GM21515 (cell line): ENCODE results near the gene SHISA6.

Experiments
- ATAC-seq: cut with Tn5 transposase; IDR thresholded peaks from one replicate; pipeline ENCODE4 v1.9.1; 2021; ENCODE audit not compliant: unreplicated experiment

Gene SHISA6

DNA sequence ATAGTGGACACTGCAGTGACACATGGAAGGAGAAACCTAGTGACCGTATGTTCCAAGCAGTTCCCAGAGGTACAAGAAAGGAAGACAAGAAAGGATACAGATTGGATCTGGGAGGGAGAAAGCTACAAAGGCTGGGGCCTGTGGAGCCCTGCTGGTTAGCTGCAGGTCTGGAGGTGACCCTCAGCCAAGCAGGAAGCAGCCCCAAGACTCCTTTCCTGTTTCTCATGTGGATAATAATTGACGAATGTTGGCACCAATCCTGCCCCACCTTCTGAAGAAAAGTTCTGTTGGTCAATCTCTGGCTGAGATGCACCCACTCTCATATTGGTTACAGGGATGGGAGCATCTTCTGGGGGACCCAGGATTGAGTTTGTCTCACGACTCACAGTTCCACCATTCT lies 99.8 kb downstream of the SHISA6 start:
- ATAC-seq = no peak

DNA sequence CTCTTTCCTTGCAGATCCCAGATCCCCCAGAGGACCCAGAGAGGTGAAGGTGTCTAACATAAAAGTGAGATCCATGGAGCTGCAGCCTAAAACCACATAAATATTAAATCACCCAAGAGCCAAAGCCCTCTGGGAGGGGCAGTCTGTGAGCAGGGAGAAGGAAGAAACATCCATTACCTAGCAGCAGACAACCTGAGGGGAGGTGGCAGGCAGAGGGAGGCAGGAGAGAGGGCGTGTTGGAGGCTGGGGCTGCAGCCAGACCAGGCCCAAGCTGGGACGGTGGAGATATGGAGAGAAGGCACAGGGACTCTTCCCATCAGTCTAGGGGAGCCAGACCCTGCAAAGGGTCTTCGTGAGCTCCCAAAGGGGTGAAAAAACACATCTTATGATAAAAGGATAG lies 101.1 kb downstream of the SHISA6 start:
- ATAC-seq = no peak

- no peak for ATAC-seq
Observed at GRCh38 chr17:11349106-11349505, 108.1 kb downstream of the SHISA6 start.

GRCh38 chr17:11351479-11351878 lies 110.5 kb downstream of the SHISA6 start:
- ATAC-seq = no peak

- ATAC-seq = no peak
Observed at GRCh38 chr17:11353601-11354000, 112.6 kb downstream of the SHISA6 start.

- no peak for ATAC-seq
Observed at GRCh38 chr17:11356371-11356770, 115.4 kb downstream of the SHISA6 start.

DNA sequence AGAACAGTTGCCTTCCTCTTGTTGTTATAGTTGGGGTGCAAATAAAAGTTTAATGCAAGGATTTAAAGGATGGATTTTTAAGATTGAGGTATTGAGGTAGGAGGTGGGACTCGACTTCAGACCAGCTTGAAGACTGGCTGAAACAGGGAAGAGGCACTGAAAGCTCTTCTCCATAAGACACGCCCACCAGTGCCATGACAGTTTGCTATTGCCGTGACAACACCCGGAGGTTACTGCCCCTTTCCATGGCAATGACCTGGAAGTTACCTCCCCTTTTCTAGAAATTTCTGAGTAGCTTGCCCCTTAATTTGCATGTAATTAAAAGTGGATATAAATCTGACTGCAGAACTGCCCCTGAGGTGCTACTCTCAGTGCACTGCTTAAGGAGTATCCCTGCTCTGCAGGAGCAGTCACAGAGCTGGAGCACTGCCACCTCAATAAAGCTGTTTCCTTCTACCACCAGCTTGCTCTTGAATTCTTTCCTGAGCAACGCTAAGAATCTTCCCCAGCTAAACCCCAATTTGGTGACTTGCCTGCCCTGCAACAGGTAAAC lies 122.6 kb downstream of the SHISA6 start:
- no peak for ATAC-seq

DNA sequence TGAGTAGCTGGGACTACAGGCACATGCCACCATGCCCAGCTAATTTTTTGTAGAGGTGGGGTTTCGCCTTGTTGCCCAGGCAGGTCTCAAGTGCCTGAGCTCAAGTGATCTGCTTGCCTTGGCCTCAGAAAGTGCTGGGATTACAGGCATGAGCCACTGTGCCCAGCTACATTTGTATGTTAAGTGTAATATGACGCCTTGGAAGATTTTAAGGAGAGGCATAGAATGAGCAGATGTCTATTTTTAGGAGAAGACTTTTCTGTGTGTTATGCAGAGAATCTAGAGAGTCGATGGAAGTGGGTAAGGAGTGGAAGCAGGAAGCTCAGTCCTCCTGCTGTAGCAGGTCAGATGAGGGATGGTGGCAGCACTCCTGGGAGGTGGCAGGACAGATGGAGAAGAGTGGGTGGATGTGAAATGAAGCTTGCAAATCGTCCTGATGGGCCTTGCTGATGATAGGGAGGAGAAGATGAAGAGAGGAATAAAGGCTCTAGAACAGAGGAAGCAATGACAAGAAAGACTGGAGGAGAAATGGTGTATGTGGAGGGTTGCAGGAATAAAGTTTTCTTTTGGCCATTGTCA lies 125.3 kb downstream of the SHISA6 start:
- ATAC-seq = no peak

DNA sequence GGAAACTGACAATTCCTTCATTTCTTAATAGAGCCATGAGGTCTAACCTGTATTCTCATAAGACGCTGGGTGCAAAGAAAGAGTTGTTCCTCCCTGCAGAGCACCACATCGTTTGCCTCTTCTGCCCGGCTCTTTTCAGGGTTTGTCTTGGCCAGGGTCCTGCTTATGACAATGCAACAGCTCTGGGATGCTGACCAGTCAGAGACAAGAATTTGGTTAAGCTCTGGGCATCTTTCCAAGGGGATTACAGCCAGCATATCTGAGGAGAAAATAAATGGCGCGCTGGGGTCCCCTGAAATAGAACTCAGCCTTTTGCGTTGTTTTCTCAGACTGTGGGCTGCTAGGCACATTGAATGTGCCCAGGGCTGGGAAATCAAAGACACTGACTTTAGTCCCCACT lies 128.6 kb downstream of the SHISA6 start:
- ATAC-seq = no peak

GRCh38 chr17:11372692-11373091 lies 131.7 kb downstream of the SHISA6 start:
- no peak for ATAC-seq

DNA sequence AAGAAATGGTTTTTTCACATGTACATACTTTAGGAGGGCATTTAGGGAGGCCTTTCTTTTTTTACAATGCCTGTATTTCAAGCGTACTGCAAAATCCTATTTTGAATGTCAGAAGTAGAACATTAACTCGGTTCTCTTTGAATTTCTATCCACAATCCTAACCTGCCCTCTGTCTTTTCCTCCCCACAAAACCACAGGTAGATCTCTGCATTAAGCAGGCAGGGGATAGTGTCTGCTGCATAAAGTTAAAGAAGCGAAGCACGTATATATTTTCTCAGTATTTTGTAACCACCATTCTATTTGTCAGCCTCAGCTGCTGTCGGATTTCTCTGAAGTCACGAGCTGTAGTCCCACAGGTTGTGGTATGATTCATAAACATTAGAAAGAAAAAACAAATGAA lies 137.5 kb downstream of the SHISA6 start:
- ATAC-seq = no peak

- ATAC-seq = no peak
Observed at GRCh38 chr17:11380761-11381160, 139.7 kb downstream of the SHISA6 start.

GRCh38 chr17:11383157-11383556 lies 142.1 kb downstream of the SHISA6 start:
- ATAC-seq = no peak

GRCh38 chr17:11384131-11384530 lies 143.1 kb downstream of the SHISA6 start:
- ATAC-seq = no peak

- no peak for ATAC-seq
Observed at GRCh38 chr17:11387610-11388009, 146.6 kb downstream of the SHISA6 start.

GRCh38 chr17:11388054-11388453 lies 147.0 kb downstream of the SHISA6 start:
- ATAC-seq = no peak

DNA sequence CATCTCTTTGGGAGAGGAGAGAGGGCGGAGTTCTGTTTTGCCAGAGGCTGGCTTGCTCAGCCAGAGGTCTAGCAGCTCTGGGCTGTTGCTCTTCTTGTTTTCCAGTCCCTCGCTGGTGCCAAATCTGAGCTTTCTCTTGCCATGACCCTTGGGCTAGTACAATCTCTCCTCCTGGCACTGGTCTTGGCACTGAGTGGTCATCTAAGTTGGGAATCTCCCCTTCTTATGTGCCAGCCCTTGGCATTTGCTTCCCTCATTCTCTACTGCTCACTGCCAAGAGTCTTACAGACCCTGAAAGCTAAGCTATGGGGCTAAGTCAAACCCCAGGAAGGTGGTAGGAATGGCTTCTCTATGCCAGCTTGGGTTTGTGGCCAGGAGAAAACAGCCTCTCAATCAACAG lies 148.6 kb downstream of the SHISA6 start:
- ATAC-seq = no peak

- ATAC-seq = no peak
Observed at GRCh38 chr17:11391134-11391533, 150.1 kb downstream of the SHISA6 start.

- ATAC-seq = no peak
Observed at GRCh38 chr17:11404431-11405276, 163.6 kb downstream of the SHISA6 start.

GRCh38 chr17:11406716-11407115 lies 165.7 kb downstream of the SHISA6 start:
- no peak for ATAC-seq

DNA sequence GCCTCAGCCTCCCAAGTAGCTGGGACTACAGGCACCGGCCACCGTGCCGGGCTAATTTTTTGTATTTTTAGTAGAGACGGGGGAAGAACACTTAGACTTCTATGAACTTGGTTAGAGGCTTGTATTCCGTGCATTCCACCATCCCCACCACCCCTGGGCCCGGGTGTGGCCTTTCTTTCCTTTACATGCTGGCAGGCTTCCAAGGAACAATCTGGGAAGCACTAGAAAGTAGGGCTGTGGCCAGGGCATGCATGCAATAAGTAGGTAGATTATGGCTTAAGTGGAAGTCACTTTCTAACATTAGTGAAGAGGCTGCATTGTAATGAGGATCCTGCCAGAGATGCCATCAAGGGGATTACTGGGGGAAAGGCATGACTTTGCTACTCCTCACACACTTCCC lies 171.6 kb downstream of the SHISA6 start:
- no peak for ATAC-seq

DNA sequence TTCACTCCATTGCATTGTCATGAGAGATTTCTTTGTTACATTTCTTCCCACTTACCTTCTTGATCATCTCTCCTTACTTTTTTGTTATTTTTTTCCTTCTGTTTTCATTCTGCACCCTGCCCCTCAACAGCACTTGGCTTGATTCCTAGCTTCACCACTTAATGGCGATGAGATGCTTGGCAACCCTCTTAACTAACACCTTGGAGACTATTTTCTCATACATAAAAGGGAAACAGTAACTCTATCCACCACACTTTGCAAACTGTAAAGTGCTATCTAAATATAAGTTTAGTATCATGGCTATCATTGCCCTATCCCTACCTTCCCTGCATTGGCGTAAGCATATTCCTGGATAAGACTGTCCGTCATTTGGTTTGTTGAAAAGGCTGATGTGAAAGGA lies 177.3 kb downstream of the SHISA6 start:
- ATAC-seq = no peak
